Measurements from ENCODE around the gene RAB11FIP3. TPM values are rescaled to one million over a fixed set of nuclear protein-coding genes. Genes with fewer than 3 reads are reported as not detected.

Gene RAB11FIP3
- polyA plus RNA-seq, 1 of the 3 experiments (the other 2 are of a cell fraction), result 24.8 TPM

DNA sequence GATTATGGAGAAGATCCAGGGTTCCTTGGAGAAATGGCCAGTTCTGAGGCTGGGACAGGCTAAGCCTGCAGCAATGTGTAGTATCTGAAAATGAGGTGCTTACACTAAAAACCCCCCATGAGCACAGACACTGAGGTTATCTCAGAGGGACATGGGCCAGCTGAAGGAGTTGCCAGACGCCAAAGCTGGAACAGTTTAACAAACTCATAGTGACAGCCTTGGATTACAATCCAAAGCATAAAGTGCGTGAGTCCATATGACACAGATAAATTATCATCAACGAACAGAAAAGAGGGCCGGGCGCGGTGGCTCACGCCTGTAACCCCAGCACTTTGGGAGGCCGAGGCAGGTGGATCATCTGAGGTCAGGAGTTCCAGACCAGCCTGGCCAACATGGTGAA lies 90.9 kb downstream of the RAB11FIP3 start:
- CTCF ChIA-PET, result no interaction called here
- no peak overlapping the region for H3K9ac ChIP-seq
- WGBS (ENCODE audit: low lambda C conversion rate), result 94% methylated on average over 8 of the region's 8 CpGs

GRCh38 chr16:518858-519257 lies 93.4 kb downstream of the RAB11FIP3 start:
- H3K9ac ChIP-seq, result no peak overlapping the region
- no peaks in the 10 kb centered on the region for H3K27me3 ChIP-seq (ENCODE audit: insufficient read depth)
- no peaks in the 10 kb centered on the region for H3K9me2 ChIP-seq
- peaks cover 0 to 34% of the 10 kb centered on the region in 2 experiments for H3K36me3 ChIP-seq (replicated peaks in 1 of 2; ENCODE audit: control insufficient read depth in 1 of 2, insufficient read depth in 2 of 2, low read length in 1 of 2)
- TF ChIP-seq YY1 (IDR thresholded peaks at IDR 0.05; ENCODE audit: low read depth) (no peak), RFX5 (IDR thresholded peaks at IDR 0.05; ENCODE audit: low read length) (no peak), NRF1 (IDR thresholded peaks at IDR 0.05; ENCODE audit: low read depth, low read length) (no peak), POLR2AphosphoS5 (IDR thresholded peaks at IDR 0.05; ENCODE audit: low read depth, low read length) (no peak), TAF1 (IDR thresholded peaks at IDR 0.05; ENCODE audit: borderline replicate concordance, low read depth, low read length) (no peak), GATA2 (CRISPR knock-in tag; IDR thresholded peaks at IDR 0.05) (no peak), TEAD4 (IDR thresholded peaks at IDR 0.05; ENCODE audit: borderline replicate concordance, insufficient read depth) (no peak)
- TF ChIP-seq, protein P1, sequence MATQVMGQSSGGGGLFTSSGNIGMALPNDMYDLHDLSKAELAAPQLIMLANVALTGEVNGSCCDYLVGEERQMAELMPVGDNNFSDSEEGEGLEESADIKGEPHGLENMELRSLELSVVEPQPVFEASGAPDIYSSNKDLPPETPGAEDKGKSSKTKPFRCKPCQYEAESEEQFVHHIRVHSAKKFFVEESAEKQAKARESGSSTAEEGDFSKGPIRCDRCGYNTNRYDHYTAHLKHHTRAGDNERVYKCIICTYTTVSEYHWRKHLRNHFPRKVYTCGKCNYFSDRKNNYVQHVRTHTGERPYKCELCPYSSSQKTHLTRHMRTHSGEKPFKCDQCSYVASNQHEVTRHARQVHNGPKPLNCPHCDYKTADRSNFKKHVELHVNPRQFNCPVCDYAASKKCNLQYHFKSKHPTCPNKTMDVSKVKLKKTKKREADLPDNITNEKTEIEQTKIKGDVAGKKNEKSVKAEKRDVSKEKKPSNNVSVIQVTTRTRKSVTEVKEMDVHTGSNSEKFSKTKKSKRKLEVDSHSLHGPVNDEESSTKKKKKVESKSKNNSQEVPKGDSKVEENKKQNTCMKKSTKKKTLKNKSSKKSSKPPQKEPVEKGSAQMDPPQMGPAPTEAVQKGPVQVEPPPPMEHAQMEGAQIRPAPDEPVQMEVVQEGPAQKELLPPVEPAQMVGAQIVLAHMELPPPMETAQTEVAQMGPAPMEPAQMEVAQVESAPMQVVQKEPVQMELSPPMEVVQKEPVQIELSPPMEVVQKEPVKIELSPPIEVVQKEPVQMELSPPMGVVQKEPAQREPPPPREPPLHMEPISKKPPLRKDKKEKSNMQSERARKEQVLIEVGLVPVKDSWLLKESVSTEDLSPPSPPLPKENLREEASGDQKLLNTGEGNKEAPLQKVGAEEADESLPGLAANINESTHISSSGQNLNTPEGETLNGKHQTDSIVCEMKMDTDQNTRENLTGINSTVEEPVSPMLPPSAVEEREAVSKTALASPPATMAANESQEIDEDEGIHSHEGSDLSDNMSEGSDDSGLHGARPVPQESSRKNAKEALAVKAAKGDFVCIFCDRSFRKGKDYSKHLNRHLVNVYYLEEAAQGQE (IDR thresholded peaks at IDR 0.05; ENCODE audit: low read depth, low read length), result no peak
- no peak overlapping the region for H3K4me3 ChIP-seq (ENCODE audit: low read depth in 2 of 2, low read length in 1 of 2)
- no peak overlapping the region for H3K27ac ChIP-seq (ENCODE audit: low read depth in 2 of 2, low read length in 1 of 2)
- ChIA-PET CTCF (interaction anchor here (0.9 to 1.0 kb wide), 2 partner anchors 25 to 66 kb away, joined by 3 read pairs; no protein-coding TSS in a partner anchor), POLR2A (interaction anchor here (1.1 kb wide), 1 partner anchor 21 kb away, joined by 4 read pairs; no protein-coding TSS in a partner anchor)
- no peaks in the 10 kb centered on the region for H4K20me1 ChIP-seq (ENCODE audit: insufficient read depth)
- no peaks in the 10 kb centered on the region for H3F3A ChIP-seq (replicated peaks; ENCODE audit: insufficient read depth)
- H3K4me1 ChIP-seq (ENCODE audit: control insufficient read depth in 1 of 2, insufficient read depth in 2 of 2, low read depth in 1 of 2, low read length in 1 of 2), result no peaks in the 10 kb centered on the region
- no peak for DNase-seq
- H3K4me2 ChIP-seq, result no peak overlapping the region
- WGBS (ENCODE audit: low lambda C conversion rate), result 96% methylated on average over 8 of the region's 9 CpGs
- no peaks in the 10 kb centered on the region for H3K79me2 ChIP-seq (ENCODE audit: insufficient read depth)
- H2AFZ ChIP-seq (ENCODE audit: low read depth), result no peak overlapping the region
- no peaks in the 10 kb centered on the region for H3K9me3 ChIP-seq

More for the DNA sequence above, 90.9 kb downstream of the RAB11FIP3 start:
- no peaks in the 10 kb centered on the region for H3K4me1 ChIP-seq (ENCODE audit: control insufficient read depth in 1 of 2, insufficient read depth in 2 of 2, low read depth in 1 of 2, low read length in 1 of 2)
- no peaks in the 10 kb centered on the region for H3K9me3 ChIP-seq
- H4K20me1 ChIP-seq (ENCODE audit: insufficient read depth), result no peaks in the 10 kb centered on the region
- H3K4me3 ChIP-seq (ENCODE audit: low read depth in 2 of 2, low read length in 1 of 2), result no peak overlapping the region
- H3K36me3 ChIP-seq (replicated peaks in 1 of 2; ENCODE audit: control insufficient read depth in 1 of 2, insufficient read depth in 2 of 2, low read length in 1 of 2), result peaks cover 0 to 34% of the 10 kb centered on the region in 2 experiments
- H3K4me2 ChIP-seq, result no peak overlapping the region
- H3K79me2 ChIP-seq (ENCODE audit: insufficient read depth), result no peaks in the 10 kb centered on the region
- POLR2A ChIA-PET, result interaction anchor here (0.6 kb wide), 1 partner anchor 43 kb away, joined by 4 read pairs; no protein-coding TSS in a partner anchor
- H3K27me3 ChIP-seq (ENCODE audit: insufficient read depth), result no peaks in the 10 kb centered on the region
- no peak overlapping the region for H2AFZ ChIP-seq (ENCODE audit: low read depth)
- TF ChIP-seq JUND (IDR thresholded peaks at IDR 0.05), result no peak
- TF ChIP-seq ELF1 (IDR thresholded peaks at IDR 0.05), result no peak
- no peak for TF ChIP-seq GATA2 (CRISPR knock-in tag; IDR thresholded peaks at IDR 0.05)
- TF ChIP-seq RFX5 (IDR thresholded peaks at IDR 0.05; ENCODE audit: low read length), result no peak
- no peak for TF ChIP-seq SMC3 (IDR thresholded peaks at IDR 0.05; ENCODE audit: low read depth, low read length)
- TF ChIP-seq RCOR1 (IDR thresholded peaks at IDR 0.05; ENCODE audit: low read length), result no peak
- no peak for TF ChIP-seq SIN3A (IDR thresholded peaks at IDR 0.05; ENCODE audit: borderline replicate concordance, low read depth, low read length)
- no peak for TF ChIP-seq USF2 (IDR thresholded peaks at IDR 0.05; ENCODE audit: borderline replicate concordance, low read depth, low read length)
- no peak for TF ChIP-seq NFIC (IDR thresholded peaks at IDR 0.05; ENCODE audit: borderline replicate concordance)
- DNase-seq, result no peak
- H3F3A ChIP-seq (replicated peaks; ENCODE audit: insufficient read depth), result no peaks in the 10 kb centered on the region
- H3K9me2 ChIP-seq, result no peaks in the 10 kb centered on the region
- H3K27ac ChIP-seq (ENCODE audit: low read depth in 2 of 2, low read length in 1 of 2), result no peak overlapping the region
